GM20000 (cell line): ENCODE data around the gene ZNRF3.

ENCODE experiments used
- DNase-seq: peaks from one replicate; pipeline ENCODE4 v3.0.0; 2012; ENCODE audit warnings: low spot score
- TF ChIP-seq, protein P1 (sequence below): IDR thresholded peaks from 2 replicates; pipeline ENCODE4 v1.5.1; 2012; ENCODE audit warnings: mild to moderate bottlenecking, control low read depth; ENCODE audit errors: extremely low read depth, missing control alignments

Gene ZNRF3

DNA sequence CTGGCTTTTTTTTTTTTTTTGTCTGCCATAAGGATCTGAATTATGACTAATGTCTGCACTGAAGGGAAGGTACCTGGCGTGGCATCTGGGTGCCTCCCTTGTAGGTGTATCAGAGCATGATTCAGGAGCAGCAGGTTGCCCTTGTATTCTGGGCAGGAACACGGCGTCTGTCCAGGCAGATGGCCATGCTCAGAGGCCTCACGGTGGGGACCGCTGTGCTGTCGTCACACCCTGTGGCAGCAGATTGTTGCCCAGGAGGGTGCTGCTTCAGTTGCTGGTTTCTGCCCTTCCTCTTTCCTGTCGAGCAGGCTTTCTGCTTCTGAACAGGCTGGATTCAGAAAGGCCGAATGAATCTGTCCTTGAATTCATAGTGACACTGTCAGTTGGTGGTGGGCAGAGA is 11.0 kb downstream of the ZNRF3 start:
- TF ChIP-seq, protein P1, sequence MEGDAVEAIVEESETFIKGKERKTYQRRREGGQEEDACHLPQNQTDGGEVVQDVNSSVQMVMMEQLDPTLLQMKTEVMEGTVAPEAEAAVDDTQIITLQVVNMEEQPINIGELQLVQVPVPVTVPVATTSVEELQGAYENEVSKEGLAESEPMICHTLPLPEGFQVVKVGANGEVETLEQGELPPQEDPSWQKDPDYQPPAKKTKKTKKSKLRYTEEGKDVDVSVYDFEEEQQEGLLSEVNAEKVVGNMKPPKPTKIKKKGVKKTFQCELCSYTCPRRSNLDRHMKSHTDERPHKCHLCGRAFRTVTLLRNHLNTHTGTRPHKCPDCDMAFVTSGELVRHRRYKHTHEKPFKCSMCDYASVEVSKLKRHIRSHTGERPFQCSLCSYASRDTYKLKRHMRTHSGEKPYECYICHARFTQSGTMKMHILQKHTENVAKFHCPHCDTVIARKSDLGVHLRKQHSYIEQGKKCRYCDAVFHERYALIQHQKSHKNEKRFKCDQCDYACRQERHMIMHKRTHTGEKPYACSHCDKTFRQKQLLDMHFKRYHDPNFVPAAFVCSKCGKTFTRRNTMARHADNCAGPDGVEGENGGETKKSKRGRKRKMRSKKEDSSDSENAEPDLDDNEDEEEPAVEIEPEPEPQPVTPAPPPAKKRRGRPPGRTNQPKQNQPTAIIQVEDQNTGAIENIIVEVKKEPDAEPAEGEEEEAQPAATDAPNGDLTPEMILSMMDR: no peak
- DNase-seq: no peak

DNA sequence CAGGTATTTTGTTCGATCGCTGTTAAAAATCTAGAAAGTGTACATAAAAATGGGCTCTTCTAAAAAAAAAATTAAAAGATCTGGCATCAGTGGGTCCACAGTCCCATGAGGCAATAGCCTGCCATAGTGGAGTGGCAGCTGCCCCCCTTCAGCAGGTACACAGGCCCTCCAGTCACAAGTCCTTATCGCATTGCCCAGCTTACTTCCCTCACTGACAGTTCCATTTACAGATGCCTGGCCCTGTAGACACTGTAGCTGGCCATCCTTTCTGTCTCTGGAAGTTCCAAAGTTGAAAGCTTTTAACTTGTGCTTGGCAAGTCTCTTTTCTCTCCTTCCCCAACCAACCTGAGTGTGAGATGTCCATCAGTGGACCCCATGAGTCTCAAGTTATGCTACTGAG is 11.4 kb downstream of the ZNRF3 start:
- no peak for DNase-seq
- TF ChIP-seq, protein P1: no peak

- no peak for DNase-seq
- TF ChIP-seq, protein P1: no peak
Observed at GRCh38 chr22:28896611-28897010, 13.2 kb downstream of the ZNRF3 start.

DNA sequence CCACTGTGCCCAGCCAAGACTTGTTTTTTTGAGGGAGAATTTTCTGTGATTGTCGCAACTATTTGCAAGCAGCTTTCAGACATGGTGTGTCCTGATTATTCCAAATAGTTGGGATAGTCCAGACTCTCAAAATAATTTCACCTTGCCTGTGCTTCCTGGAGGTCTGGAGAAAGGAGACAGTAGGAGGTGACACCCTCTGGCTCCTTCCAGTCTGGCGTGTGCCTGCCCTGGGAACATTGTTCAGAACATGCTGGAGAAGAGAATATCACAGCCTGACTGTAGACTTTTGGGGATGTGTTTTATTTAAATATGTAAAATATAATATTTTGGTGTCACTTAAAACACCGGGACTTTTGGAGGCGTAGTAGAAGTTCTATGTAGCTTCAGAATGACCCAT is 14.9 kb downstream of the ZNRF3 start:
- no peak for DNase-seq
- TF ChIP-seq, protein P1: no peak

- no peak for DNase-seq
- TF ChIP-seq, protein P1: no peak
Observed at GRCh38 chr22:28899199-28899853, 16.0 kb downstream of the ZNRF3 start.

- TF ChIP-seq, protein P1: no peak
- DNase-seq: no peak
Observed at GRCh38 chr22:28900379-28900925, 17.1 kb downstream of the ZNRF3 start.

- no peak for DNase-seq
- TF ChIP-seq, protein P1: no peak
Observed at GRCh38 chr22:28902490-28902889, 19.1 kb downstream of the ZNRF3 start.
